Esophagus squamous epithelium (tissue), 4 donors: ENCODE measurements around the gene N4BP2.

Experiments used
- CTCF ChIP-seq, 6 experiments: fragments of 450-650 bp in 4 of 6; fragments of 200-600 bp in 2 of 6; sonication (generic) in 2 of 6; IDR thresholded peaks; one replicate each; pipeline ENCODE4 v1.5.1; 2016 to 2019; ENCODE audit warnings: antibody characterized with exemption in 6 of 6, mild to moderate bottlenecking in 4 of 6, moderate library complexity in 4 of 6
- POLR2A ChIP-seq, 4 donors: fragments of 450-650 bp; IDR thresholded peaks; one replicate each; pipeline ENCODE4 v1.6.1; 2017; ENCODE audit warnings: antibody characterized with exemption in 4 of 4, mild to moderate bottlenecking in 4 of 4, moderate library complexity in 3 of 4

- TF ChIP-seq CTCF (IDR thresholded peaks at IDR 0.05) (peak; percentile 52 to 96 (median 90)), POLR2A (IDR thresholded peaks at IDR 0.05) (no peak)
These were observed 93.3 kb downstream of the N4BP2 start for GRCh38 chr4:40149960-40150385.
